Activated T-cell treated with anti-CD3 and anti-CD28 coated beads, Interleukin-2, amount 50 U/mL, for 1 hour (primary cell): ENCODE data around the gene MEG3.

Source experiments
- DNase-seq: peaks from one replicate; pipeline ENCODE4 v3.0.0-alpha.2; 2020

Gene MEG3

DNA sequence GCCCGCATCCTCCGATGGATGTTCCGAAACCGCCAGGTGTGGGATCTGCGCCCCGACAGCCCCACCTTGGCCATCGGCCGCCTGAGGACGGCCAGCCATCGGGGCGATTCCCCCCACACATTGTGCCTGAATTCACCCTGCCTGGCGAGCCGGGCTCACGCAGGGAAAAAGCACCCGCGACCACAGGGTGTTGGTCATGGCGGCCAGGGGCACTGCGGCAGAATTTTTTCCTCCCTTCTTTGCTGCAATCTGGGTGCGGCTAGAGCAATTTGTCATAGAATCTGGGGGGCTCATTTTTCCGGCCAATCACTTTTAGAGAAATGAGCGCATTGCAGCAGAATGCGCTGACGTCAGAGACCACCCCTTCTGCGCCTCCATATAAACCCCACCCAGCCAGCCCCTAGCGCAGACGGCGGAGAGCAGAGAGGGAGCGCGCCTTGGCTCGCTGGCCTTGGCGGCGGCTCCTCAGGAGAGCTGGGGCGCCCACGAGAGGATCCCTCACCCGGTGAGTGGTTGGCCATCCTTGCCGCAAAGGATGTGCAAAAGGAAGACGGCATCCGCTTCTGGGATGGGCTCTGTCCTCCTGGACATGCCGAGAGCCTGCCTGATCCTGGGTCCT lies at the start of gene MEG3:
MEG3 (plus strand) TSS at position 406 of the 619 bp plus-strand sequence.
- DNase-seq = no peak

DNA sequence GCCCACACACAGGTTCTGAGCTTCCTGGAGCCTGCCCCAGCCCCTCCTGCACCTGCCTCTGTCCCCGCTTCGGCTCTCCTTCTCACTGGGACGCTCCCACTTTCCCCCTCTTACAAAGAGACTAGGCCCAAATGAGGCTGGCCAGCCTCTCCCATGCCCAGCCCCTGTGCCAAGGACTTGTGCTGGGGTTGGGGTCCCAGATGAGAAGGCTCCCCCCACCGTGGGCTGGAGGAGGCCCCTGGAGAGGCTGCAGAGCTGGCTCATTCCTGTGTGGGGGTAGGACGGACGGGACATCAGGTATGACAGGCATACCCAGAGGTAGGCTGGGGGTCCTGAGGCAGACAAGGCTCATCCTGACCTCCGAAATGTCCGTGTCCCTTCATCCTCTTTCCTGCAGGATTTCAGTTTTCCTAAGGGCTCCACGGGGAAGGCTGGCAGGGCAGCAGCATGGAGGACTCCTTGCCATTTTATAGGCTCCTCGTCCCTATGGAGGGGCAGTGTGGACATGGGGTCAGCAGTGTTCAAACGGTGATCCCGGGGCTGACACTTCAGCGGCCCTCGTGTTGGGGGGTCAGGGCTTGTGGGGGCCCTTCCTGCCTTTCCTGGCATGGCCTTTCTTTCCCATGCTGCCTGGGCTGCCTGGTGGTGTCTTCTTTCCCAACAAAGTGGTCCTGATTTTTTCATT lies 49.1 kb upstream of the MEG3 start:
- no peak for DNase-seq

DNA sequence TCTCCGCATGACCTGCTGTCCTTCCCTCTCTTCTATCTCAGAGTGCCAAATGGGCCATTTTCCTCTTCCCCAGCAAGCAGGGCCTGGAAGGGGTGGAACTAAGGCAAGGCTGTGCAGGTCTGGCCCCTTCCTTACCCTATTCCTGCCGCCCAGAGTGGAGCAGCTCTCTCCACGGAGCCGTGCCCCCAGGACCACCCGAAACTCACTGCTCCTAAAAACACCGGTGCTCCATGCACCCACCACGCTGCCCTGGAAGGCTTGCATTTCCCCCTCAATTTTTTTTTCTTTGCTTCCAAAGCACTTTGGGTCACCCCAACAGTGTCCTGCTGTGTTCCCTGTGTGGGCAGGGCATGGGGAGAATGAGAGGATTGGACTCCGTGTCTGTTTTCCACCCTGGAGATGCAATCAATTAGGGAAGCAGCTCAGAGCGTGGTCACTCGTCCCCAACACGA lies 48.5 kb upstream of the MEG3 start:
- no peak for DNase-seq

DNA sequence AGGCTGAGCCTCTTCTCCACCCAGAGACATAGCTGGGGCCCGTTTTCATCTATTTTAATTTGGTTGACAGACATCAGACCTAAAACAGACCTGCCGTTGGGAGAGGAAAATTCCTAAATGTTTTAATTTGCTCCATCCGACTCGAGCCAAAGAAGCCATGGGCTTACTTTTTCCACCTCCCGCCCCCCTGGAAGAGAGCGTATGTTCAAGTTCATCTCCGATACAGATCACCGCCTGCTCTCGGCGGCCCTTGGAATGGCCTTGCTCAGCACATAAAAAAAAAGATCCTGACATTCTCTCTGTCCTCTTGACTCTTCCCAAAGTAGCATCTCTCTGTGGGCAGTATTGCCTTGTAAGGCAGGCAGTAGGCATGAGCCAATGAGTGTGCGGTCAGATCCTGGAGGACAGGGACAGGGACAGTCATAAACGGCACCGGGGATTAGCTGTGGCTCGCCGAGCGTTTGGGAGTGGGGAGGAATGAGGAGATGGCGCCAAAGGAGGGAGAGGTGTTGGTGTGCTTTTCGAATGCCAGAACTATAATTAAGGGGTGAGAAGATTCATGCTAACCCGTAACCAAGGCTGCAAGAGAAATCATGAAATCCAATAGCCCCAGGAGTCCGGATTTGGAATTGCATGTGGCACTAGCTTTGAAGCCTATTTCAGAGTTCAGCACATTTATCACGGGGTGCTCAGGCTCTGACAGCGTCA lies 47.9 kb upstream of the MEG3 start:
- no peak for DNase-seq

DNA sequence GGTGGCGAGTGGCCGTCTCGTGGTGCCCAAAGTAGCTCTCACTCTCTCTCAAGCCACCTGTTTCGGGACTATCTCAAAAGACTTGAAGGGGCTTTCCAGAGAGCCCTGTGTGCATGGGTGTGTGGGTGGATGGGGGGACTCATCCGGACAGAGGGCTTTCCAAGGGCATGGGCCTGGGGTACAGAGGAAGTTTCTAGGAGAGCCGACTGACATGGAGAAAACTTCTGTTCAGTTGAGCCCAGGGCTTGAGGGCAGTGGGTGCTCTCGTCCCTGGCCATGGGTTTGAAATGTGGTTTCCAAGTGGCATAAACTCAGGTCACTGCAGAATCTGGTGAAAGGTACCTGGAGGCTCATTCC lies 47.4 kb upstream of the MEG3 start:
- no peak for DNase-seq

DNA sequence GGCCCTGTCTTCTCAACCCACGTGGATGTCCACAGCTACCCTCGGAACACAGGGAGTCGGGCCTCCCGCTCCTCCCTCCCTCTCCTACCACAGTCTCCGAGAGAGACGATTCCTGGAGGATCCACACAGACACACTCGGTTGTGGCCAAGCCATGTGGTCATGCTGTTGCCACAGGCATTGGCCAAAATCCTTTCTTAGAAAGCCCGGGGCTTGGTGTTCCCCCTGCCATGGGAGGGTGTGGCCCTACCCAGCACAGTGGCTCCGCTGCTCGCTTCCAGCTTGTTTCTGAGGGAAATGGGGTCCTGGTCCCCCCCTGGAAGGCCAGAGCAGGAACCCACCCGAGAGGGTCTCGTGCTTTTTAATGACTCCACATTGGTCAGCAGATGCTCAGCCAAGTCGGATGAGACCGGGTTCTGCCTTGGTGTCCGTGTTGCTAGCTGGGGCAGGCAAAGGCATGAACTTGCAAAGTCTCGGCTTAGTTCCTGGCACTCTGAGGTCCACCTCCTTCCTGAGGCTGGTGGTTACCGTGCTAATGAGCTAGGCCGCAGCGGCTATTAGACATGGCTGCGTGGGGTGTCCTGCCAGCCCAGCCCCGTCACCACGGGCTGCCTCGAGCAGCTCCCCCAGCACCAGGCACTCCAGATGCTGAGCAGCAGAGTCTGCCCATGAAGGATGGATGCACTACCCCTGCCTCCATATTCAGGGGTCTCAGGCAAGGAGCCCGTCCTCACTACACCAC lies 46.8 kb upstream of the MEG3 start:
- DNase-seq = no peak

DNA sequence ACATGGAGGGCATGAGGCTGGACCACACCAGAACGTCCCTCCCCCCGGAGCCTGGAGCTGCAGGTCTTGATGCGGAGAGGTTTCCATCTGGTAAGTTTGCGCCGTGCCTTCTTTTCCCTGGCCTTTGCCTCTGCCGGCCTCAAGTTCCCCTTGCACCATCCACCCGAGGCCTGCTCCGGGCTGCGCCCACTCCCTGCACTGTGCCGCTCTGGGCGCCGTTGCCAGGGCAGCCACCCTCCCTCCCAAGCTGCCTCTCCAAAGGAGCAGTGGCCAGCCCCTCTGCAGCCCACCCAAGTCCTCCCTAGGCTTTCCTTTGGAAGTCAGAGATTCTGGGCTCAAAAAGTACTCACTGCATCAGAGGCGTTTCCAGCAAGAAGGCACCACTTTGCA lies 46.2 kb upstream of the MEG3 start:
- no peak for DNase-seq

DNA sequence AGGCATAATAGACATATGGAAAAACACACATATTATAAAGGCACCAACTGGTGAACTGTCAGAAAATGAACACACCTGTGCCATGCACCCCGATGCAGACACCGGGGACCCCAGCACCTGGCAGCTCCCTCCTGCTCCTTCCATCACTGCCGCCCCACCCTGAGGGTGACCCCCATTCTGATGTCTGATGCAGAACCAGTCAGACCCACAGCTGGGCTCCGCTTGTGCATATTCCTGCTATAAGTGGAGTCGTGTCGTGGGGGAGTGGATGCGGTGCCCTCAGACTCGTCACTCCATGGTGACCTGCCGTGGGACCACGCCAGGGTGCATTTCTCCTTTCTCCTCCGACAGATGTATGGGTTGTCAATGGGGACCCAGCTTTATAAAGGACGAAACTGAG lies 45.7 kb upstream of the MEG3 start:
- no peak for DNase-seq

DNA sequence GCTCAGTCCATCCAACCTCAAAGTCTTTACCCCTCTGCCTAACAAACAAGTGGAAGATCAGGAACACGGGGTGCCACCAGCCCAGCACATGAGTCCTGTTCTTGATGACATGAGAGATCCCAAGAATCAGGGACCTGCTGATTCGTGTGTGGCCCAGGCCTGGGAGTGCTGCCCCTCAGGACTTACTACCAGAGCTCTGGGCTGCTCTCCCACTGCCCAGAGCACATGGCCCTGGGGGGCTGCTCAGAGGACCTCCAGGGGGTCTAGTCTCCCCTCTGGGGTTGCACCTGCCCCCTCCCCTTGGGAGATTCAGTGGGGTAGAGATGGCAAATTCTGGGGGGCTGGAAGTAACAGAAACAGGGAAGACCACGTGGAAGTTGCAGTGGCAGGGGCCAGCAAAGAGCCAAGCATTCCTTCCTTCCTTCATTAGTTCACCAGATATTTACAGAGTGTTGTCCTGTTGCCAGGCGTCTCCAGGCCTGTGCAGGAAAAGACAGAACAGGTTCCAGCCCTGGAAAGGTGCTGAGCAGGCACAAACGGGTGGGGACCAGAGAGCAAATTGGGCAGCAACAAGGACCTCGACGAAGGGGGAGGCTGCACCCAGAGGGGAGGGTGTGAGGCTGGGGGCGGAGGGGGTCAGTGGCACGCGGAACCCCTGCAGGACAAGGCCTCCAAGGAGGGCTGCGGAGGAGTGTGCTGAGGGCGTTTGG lies 45.1 kb upstream of the MEG3 start:
- no peak for DNase-seq

DNA sequence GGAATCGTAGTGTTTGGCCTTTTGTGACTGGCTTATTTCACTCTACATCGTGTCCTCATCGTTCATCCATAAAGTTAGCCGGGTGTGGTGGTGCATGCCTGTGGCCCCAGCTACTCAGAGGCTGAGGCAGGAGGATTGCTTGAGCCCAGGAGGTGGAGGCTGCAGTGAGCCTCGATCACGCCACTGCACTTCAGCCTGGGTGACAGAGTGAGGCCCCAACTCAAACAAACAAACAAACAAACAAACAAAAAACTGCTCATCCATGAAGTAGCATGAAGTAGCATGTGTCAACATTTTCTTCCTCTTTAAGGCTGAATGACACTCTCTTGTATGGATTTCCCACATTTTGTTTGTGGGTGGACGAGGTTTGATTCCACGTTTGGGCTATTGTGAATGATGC lies 44.0 kb upstream of the MEG3 start:
- DNase-seq = no peak

DNA sequence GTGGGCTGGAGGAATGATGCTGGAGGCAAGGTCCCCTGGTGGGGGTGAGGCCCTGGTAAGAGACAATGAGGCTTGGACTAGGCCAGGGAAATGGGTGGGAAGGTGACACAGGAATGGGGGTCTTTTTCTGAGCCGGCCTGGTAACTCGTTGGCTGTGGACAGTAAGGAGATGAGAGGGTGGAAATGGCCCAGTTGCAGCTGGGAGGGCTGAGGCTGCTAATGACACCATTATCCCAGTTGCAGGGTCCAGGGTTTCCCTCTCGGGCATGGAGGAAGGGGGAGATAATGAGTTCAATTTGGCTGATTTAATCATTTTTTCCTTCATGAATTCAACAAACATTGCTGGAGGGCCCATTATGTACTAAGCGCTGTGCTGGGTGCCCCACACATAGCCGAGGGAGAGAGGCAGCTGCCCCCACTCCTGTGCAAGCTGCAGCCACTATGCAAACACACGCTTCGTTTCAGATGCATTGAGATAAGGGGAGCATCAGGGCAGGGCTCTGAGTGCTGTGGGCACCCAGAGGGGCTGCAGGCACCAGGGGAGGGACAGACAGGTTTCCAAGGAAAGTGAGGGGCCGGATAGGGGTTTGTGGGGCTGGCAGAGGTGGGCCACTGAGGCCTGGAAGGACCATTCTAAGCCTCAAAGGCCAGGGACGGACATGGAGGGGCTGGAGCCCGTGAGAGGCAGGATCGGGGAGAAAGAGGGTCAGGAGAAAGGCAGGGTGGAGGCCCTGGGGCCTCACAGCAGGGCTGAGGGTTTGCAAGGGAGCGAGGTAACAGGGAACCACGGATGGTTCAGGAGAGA lies 43.2 kb upstream of the MEG3 start:
- no peak for DNase-seq

DNA sequence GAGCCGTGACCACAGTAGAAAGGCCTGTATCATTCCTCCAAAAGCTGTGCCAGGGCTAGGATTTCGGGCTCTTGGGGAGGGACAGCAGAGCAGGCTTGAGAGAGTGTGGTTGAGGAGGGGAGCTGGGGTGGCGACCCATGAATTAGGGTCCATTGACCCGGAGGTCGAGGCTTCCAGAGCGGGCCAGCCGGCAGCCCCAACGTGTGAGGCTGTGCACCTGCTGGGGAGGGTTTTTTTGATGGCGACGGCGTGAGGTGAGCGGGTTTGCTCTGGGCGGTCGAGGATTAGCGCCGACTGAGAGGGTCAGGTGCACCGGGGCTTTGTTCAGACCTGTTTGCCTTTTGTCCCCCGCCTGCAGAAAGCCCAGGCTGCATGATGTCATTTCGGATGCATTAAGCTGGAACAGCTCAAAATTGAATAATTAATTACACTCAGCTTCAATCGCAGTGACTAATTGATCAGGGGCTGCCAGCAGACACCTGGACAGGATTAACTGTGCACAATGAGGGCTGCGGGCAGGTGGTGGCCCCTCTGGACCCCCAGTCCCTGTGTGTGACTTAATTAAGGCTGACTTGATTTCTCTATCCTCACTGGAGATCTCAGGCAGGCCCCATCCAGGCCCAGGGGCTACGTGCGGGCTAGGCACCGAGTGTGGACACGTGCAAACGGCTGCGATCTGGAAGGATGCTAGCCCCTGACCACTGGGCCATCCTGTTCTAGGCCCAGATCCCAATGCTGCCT lies 42.1 kb upstream of the MEG3 start:
- no peak for DNase-seq

DNA sequence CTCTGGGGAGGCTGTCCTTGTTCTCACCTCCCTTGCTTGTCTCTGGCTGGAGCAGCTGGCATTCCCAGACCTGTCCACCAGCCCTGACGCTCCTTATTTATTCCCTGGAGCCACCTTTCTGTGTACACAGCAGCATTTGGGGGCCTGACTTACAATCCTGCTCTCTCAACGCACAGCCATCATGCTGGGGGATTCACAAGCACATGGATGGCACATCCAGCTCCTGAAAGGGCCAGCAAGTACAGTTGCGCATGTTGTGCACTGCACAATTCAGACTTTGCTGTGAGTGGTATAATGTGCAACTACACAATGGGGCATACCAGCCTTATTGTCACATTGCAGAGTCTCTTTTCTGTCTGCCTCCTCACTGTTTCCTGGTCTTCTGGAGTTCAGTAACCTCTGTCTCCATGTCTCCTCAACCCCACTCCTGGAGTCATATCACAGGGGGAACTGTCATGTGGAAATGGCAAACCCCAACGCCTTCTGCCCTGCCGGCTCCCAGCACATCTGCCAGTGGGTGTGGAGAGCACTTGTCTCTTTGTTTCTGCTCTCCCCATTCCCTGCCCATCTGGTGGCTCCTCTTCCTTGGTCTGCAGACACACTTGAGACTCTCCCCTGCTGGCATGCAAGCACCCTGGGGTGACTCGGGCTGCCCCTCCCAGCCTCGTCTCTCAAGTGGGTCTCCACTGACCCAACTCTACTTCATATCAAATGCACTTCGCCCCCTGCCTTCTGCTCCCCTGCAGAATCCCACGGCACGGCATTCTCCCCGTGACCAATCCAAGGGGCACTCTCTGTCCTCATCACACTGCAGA lies 41.2 kb upstream of the MEG3 start:
- no peak for DNase-seq

DNA sequence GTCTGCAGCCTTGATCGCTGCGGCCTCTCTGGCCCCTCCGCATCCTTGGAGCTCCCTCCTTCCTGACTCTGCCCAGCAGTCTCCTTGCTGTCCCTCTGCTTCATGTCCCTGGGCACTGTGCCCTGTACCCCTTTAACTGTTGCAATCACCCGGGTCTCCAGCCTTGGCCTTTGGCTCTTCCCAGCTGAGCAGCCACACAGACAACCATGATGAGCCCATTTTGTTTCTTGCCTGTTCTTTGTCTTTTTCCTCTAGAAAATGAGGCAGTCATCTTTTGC lies 40.6 kb upstream of the MEG3 start:
- DNase-seq = no peak

DNA sequence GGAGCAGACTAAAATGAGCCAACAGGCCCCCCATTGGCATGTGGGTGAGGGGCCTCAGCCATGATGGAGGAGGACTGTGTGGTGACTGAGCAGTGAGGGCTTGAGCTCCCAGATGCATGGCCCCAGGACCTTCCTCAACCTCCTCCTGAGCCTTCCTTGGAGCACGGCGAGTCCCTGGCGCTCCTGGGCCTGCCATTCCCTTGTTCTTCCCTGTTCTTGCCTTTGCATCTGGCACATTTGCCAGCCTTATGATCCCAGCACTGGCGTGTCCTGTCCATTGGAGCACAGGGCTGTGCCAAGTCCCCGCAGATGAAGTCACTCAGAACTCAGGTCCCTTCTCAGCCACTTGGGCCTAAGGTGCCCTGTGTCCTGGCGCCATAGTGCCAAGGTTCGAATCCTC lies 40.3 kb upstream of the MEG3 start:
- no peak for DNase-seq

DNA sequence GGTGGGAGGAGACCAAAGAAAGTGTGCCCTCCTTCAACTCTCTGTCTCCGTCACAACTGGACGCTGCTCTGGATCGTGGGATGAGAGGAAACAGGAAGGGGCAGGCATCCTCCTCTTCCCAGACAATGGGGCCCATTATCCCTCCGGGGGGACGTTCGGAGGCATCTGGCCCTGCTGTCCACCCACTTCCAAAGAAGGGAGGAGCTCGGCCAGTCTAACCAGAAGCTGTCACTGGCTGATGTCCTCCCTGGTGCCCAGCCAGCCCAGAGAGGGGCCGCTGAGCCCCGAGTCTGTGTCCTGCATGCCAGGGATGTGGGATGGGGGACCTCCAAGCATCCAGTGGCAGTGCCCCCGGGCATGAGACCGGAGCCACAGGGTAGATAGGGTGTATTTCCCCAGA lies 39.8 kb upstream of the MEG3 start:
- DNase-seq = no peak

DNA sequence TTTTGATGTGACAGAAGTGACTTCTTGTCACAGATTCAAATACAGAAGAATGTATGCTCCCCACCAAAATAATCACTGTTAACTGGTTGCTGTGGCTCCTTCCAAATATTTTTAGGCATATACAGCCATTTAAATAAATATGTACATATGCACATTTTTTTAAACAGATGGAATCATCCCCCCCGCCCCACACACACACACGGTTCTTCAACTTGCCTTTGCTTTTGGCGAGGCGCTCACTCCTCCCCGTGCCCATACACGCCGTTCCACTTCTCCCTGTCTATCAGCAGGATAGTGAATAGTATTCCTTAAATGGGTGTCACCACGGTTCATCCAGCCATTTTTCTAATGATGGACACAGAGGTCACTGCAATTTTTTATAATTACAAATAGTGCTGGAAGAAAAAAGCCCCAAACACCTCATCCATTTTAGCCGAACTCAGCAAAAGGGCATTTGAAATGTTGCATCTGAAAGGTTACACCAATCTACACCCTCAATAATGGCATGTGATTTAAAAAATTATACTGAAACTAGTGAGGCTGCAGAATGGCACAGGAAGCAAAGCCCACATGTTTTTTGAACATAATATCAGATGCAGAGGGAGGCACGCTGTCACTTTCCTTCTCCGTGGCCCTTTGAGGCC lies 39.2 kb upstream of the MEG3 start:
- DNase-seq = no peak

DNA sequence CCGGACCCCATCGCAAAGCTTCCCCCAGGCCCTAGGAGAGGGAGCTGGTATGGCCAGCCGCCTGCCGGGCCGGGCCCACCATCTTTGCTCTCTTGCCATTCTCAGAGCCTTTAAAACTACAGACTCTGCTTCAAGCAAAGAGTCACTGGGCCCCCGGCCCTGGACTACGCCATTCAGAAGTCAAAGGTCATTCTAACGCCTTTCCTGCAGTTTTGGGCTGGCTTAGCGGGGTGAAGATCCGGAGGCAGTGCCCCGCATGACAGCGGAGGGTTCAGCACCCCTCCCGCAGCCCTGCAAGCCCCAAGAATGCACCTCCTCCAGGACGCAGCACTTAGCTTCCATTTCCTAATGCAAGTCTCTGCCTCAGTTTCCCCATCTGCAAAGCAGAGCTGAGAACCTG lies 38.3 kb upstream of the MEG3 start:
- DNase-seq = no peak

DNA sequence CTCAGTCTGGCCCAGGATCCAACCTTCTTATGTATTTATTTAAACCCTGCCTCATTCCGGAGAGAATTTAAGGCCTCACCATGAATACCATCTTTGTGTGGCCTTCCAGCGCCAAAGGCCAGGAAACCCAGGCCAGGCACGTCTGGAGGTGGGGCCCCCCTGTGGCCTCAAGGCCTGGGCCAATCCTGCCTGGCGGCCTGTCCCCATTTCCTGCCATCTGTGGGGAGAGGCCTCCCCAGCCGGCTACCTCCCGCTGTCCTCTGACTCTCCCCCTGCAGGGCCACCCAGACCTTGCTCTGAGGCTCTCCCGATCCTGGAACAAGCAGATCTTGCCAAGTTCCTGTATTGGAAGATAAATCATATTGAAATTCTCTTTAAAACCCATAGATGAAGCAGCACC lies 37.4 kb upstream of the MEG3 start:
- no peak for DNase-seq

DNA sequence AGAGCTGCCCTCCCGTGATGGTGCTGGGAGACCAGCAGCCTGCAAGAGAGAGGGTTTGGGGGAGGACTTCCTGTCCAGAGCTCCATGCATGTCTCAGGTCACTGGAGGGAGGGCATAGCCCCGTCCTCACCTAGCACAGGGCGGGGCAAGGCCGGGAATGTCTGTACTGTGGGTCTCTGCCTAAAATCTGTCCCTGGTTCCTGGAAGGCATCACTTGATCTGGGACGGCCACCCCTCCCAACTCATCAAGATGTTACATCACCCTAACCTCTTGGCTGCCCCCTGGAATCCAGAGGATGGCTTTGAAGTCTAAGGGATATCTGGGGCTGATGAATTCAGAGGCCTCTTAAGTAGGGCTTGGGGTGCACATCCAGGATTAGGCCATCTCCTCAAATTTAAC lies 37.0 kb upstream of the MEG3 start:
- DNase-seq = no peak
